HG02759 (cell line): ENCODE measurements around the gene ANKRD28.
"Not testable (repeated sequence)": the region's sequence is repeated elsewhere in the genome, so short reads cannot be mapped to it uniquely, and the experiment has no call there.

ENCODE experiments used
- ATAC-seq: cut with Tn5 transposase; IDR thresholded peaks from one replicate; pipeline ENCODE4 v1.9.1; 2021; ENCODE audit warnings: mild to moderate bottlenecking, moderate library complexity; ENCODE audit not compliant: unreplicated experiment

ANKRD28 gene

DNA sequence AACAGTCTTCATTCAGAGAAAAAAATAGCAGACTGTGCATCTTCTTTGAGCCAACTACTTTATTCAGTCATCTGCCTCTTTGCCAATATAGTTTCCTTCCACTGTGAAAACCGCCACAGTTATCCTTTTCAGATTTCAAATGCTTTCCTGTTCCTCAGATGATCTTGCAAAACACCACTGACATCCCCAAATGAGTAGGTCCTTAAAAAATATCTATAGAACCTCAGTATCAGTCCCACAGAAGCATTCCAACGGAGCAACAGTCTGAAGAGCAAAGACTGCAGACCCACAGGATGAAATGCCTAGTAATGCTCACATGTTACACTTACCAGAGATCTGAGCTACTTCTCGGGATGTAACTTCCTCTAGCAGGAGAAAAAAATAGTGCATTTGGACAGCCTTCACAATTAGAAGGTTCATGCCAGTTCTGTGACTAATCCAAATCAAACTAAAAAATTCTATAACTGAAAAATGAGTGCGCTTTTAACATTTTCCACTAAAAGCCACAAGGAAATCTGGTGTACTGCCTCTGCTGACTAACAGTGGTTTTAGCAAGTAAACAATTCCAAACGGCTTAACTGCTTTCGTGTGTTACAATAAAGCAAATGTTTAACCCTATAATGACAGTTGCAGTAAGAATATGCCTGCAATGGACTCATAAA, at the start of gene ANKRD28:
Gene ANKRD28 (minus strand): TSS at position 338 of the 662 bp plus-strand sequence. CDS start 1,458 bp downstream, outside the sequence.
- ATAC-seq: peak; percentile 35

GRCh38 chr3:15847239-15847638, 49.5 kb upstream of the ANKRD28 start:
- no peak for ATAC-seq

GRCh38 chr3:15846606-15847005, 48.8 kb upstream of the ANKRD28 start:
- ATAC-seq: no peak

GRCh38 chr3:15845475-15845874, 47.7 kb upstream of the ANKRD28 start:
- peak; percentile 71 for ATAC-seq

DNA sequence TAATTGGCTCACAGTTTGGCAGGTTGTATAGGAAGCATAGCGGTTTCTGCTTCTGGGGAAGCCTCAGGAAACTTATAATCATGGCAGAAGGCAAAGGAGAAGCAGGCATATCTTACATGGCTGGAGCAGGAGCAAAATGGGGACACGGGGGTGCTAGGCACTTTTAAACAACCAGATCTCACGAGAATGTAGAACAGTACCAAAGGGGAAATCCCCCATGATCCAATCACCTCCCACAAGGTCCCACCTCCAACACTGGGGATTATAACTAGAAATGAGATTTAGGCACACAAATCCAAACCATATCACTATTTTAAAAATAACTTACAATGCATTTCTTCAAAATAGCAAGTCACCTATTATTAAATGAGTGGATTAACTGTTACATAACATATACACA, 47.1 kb upstream of the ANKRD28 start:
- ATAC-seq: no peak

- not testable (repeated sequence) for ATAC-seq
Measured at GRCh38 chr3:15841091-15841973, 43.6 kb upstream of the ANKRD28 start.

GRCh38 chr3:15839568-15839967, 41.8 kb upstream of the ANKRD28 start:
- no peak for ATAC-seq

- ATAC-seq: no peak
Measured at GRCh38 chr3:15831927-15832326, 34.1 kb upstream of the ANKRD28 start.

DNA sequence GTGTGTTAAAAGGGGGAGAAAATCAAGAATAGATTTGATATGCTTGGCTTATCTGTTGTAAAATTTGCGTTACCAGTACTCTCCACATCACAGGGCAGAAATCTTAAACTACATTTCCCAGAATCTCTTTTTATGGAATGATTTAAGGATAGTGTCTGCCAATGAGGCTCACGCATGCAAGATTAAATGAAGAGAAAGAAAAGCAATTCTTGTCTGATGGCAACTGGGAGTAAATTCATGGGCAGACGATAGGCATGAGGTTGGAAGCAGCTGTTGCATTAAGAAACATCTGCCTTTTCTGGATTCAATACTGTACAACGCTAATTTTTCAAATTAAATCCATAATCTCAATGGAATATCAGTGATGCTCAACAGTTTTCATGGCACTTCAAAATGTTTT, 27.2 kb upstream of the ANKRD28 start:
- ATAC-seq: no peak

DNA sequence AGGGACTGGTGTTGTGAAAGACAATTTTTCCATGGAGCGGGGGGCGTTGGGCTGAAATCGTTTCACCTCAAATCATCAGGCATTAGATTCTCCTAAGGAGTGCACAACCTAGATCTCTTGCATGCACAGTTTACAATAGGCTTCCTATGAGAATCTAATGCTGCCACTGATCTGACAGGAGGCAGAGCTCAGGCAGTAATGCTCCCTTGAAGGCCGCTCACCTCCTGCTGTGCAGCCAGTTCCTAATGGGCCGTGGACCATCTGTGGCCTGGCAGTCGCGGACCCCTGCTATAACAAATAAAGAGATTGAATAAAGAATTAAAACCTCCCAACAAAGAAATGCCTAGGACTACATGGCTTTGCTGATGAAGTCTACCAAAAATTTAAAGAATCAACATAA, 25.3 kb upstream of the ANKRD28 start:
- no peak for ATAC-seq

DNA sequence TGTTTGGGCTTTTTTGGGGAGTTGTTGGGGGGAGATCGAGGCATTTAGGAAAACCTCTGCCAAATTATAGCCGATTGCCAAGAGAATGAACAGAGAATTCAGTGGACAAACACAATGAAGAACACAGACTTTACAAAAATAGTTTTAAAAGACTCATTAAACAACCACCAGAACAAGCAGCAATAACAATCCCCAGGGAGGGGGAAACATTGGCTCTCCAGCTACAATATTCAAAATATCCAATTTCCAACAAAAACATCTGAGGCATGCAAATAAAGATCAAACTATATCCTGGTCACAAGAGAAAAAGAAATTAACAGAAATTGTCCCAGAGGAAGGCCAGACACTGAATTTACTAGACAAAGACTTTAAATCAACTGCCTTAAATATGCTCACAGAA, 24.5 kb upstream of the ANKRD28 start:
- no peak for ATAC-seq

DNA sequence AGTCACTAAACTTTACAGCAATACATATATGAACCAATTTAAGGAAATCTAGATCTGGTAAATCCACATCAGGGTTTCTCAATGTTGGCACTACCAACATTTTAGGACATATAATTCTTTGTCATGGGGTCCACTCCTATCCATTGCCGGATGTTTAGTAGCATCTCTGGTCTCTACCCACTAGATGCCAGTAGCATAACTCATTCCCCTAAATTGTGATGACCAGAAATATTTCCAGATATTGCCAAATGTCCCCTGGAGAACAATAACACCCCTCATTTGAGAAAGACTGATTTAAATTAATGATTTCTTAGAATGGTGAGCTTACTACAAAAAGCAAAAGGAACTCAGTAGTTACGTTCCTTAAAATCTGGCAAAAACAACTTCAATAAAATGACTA, 23.1 kb upstream of the ANKRD28 start:
- ATAC-seq: no peak

GRCh38 chr3:15819576-15819975, 21.8 kb upstream of the ANKRD28 start:
- no peak for ATAC-seq

GRCh38 chr3:15819043-15819442, 21.3 kb upstream of the ANKRD28 start:
- ATAC-seq: no peak

- ATAC-seq: no peak
Measured at GRCh38 chr3:15815696-15816095, 17.9 kb upstream of the ANKRD28 start.

DNA sequence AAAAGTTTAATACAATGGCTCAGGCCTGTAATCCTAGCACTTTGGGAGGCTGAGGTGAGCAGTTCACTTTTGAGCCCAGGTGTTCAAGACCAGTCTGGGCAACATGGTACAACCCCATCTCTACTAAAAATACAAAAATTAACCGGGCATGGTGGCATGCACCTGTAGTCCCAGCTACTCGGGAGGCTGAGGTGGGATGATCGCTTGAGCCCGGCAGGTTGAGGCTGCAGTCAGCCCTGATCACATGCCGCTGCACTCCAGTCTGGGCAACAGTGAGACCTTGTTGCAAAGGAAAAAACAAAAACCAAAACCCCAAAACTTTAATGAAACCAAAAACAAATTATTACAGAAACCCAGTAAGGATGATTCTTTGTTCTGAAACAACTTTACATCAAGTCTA, 15.3 kb upstream of the ANKRD28 start:
- ATAC-seq: not testable (repeated sequence)

GRCh38 chr3:15812183-15812582, 14.4 kb upstream of the ANKRD28 start:
- ATAC-seq: no peak

DNA sequence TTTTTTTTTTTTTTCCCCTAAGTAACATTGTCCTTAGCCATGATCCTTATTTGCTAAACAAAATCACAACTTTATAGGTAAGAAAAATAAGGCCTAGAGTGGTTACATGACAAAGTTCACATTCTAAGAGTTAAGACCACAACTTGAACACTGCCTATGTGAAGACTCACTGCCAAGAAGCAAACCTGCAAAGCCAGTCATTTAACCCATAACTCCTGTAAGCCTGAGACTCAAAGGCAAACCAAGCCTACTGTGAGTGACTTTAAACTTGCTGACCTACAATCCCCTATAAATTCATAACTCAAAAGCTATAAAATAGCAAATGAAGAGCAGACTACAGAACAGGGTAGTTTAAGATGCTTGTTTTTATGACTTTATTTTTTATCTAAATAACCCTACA, 12.9 kb upstream of the ANKRD28 start:
- ATAC-seq: no peak

- no peak for ATAC-seq
Measured at GRCh38 chr3:15809313-15809712, 11.5 kb upstream of the ANKRD28 start.

GRCh38 chr3:15808679-15809310, 11.0 kb upstream of the ANKRD28 start:
- ATAC-seq: no peak

GRCh38 chr3:15805756-15806266, 8.0 kb upstream of the ANKRD28 start:
- peak; percentile 82 for ATAC-seq
